NCI-H82 treated with DMSO at 0.1 percent for 48 hours (cell line): ENCODE measurements around the gene EML1.

Experiments
- DNase-seq: peaks from one replicate; lab custom pipeline; 2025; ENCODE audit not compliant: unreplicated experiment; lab: John Stamatoyannopoulos, UW

The EML1 gene

DNA sequence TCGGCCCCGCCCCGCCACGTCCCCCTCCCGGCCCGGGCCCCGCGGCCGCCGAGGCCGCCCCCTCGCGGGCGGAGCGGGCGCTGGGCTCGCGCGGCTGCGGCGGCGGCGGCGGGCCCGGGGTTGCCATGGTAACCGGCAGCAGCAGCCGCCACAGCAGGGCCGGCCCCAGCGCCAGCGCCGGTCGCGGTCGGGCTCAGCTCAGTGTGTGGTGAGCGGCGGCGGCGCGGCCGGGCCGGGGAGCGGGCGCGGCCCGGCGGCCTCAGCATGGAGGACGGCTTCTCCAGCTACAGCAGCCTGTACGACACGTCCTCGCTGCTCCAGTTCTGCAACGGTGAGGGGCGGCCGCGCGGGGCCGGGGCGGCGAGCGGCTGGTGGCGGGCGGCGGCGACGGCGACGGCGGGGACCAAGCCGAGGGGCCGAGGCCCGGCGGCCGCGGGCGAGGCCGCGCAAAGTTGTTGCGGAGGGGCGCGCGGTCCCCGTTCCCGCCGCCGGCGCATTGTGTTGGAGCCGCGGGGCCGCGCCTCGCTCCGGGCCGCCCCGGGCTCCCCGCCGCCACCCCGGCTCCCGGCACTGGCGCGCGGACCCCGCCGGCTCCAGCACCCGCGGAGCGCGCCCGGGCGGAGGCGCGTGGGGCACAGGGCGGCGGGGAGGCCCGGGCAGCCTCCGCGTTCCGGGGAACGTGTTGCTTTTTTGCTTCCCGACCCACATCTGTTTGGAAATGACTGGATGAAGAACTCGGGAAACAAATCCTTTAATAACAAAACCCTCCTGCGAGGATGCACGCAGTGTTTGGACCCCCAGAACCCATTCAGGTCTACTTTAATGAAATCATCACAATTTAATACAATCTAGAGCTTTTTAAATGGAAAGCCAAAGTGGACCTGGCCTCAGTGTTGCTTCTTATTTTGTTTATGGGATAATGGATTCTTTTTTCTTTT is at the start of gene EML1:
EML1 (plus strand) TSS at position 201 of the 938 bp plus-strand sequence; CDS start at position 265, 64 bp downstream.
- peak; percentile 17 for DNase-seq

GRCh38 chr14:99744199-99744872 is 48.9 kb upstream of the EML1 start:
- DNase-seq = no peak

- no peak for DNase-seq
Observed at GRCh38 chr14:99744873-99745224, 48.4 kb upstream of the EML1 start.

DNA sequence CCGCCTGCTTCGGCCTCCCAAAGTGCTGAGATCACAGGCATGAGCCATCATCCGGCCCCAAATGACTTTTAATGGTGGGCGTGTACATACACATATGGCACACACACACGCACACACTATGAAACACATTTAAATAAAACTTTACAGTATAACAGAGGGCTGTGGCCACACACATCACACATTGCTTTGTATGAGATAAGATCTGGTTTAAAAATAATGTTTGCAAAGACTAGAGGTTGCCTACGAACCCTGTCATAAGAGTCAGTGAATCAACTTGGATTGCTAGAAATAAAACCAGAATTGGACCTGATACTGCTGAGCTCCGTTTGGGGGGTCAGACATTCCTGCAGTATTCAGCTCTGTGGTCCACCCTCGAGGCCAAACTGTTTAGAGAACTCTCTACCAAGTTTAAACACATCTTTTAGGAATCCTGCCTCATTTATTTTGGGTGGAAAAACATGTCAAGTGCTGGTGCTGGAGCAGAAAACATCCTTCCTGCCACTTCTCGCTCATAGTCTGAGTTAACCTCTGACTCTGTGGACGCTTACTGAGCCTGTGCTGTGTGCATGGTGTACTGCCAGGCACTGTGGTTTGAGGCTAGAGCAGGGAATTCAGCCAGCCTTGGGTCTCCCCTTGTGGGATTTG is 47.8 kb upstream of the EML1 start:
- DNase-seq = no peak

DNA sequence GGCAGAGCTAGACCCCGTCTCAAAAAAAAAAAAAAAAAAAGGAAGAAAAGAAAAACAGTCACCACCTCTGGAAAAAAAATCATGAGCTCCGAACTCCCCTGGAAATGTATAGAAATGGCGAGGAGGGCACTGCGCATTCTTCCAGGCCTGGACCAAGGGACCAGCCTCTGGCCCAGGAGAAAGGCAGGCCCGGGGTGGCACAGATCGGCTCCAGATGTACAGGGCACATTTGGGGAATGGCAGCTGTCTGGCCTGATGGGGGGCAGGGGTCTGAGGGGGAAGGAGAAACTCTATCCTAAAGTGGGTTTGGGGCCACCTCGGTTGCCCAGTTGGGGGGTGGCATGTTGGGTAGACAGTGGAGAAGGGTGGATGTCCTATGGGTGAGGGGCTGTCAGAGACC is 46.0 kb upstream of the EML1 start:
- DNase-seq = no peak

DNA sequence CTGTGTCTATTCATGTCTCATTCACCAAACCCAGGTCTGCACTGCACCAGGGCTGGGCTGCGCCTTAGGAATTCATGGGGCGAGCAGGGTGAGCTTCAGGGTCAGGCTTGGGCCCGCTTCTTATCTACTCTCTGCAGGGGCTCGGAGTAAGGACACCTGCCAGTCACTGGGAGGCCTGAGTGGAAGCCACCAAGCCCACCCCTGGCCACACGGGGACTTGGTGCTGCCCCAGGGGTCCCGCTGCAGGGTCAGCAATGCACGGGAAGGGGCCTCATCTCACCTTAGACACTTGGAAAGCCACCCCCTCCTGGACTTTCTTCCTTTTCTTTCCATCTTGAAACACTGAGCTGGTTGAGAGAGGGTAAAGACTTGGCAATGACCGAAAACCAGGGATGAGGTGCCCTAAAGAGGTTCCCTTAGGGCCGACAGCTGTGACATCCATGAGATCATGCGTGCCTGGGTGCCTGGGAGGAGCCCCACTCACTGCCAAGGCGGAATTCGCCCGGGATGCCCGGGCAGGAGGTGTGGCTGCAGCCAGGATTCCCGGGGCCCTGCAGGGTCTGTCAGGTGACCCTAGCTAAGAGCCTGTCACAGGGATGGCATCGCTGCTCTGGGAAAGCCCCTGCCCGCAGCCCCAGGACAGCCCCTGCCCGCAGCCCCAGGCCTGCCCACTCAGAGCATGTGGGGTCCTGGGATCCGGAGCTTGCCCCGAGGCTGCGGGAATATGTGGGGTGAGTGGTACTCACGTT is 45.5 kb upstream of the EML1 start:
- DNase-seq = no peak

DNA sequence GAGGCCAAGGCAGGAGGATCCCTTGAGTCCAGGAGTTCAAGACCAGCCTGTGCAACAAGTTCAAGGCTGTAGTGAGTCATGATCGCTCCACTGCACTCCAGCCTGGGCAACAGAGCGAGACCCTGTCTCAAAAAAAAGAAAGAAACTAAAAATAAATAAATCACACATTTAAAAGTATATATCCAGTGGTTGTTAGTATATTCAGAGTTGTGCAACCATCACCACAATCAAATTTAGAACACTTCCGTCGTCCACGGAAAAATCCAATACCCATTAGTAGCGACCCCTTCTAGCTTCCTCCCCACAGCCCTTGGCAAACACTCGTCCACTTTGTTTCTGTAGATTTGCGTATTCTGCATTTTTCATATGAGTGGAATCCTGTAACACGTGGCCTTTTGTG is 44.7 kb upstream of the EML1 start:
- no peak for DNase-seq

- DNase-seq = no peak
Observed at GRCh38 chr14:99749142-99749541, 44.1 kb upstream of the EML1 start.

- no peak for DNase-seq
Observed at GRCh38 chr14:99749763-99750715, 43.2 kb upstream of the EML1 start.

DNA sequence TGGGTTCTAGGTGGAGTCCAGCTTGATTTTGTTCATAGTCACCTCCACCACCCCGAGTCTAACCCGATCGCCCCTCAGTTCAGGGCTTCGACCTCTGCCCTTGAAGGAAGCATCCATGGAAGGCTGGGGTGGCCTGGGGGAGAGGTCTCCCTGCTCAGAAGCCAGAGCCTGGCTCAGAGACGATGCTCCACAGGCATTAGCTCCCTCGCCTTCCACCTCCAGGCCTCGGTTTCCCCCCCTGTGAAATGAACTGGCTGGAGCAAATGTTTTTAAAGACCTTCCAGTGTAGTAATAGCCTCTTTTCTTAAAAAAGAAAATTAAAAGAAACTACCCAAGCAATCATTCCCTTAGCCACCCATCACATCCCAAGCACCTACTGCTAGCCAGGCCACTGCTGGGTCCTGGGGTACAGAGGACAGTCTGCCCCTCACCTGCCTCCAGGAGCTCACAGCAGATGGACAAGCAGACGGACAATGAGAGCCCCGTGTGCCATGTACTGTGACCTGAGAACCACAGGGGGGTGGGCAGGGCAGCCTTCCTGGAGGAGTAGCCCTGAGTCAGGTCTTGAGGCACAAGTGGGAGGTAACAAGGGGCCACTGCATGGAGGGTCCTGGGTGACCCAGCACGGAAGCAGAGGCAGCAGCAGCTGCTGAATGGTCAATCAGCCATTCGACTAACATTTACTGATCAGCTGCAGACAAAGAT is 42.3 kb upstream of the EML1 start:
- no peak for DNase-seq

DNA sequence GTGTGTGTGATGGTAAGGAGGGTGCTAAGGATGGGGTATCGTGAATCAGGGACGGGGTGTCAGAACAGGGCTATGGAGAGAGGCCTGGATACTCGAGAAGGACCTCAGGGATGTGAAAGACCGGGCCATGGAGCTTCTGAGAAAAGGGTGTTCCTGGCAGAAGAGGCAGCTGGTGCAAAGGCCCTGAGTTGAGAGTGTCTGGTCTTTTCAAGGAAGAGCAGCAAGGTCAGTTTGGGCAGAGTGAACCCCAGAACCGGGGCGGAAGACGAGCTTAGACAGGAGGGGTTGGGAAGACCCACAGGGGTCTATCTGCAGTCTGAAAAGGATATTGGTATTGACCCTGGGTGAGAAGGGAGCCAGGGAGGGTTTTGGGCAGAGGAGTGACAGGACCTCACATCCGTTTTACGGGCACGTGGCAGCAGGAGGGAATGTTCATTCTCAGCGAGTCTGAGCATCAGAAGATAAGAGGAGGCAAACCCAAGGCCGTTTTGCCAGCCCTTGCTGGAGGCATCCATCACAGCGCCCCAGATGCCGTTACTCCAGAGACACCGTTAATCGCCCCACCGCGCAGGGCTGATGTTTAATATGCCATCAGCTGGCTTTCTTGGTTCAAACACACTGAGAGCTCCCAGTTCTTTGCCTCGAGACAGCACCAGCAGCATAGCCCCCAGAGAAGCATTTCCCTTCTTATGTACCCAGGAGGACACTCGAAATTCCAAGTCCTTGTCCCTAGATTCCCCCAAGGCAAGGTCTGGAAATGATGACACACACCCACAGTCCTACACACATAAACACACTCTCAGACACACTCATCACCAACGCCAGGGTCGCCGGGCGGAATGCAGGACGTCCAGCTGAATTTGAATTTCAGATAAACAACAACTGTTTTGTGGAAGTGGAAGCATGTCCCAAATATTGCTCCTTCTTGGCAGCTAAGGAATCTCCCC is 41.4 kb upstream of the EML1 start:
- no peak for DNase-seq

GRCh38 chr14:99752486-99753121 is 40.6 kb upstream of the EML1 start:
- DNase-seq = no peak

GRCh38 chr14:99753225-99754140 is 39.7 kb upstream of the EML1 start:
- DNase-seq = no peak

DNA sequence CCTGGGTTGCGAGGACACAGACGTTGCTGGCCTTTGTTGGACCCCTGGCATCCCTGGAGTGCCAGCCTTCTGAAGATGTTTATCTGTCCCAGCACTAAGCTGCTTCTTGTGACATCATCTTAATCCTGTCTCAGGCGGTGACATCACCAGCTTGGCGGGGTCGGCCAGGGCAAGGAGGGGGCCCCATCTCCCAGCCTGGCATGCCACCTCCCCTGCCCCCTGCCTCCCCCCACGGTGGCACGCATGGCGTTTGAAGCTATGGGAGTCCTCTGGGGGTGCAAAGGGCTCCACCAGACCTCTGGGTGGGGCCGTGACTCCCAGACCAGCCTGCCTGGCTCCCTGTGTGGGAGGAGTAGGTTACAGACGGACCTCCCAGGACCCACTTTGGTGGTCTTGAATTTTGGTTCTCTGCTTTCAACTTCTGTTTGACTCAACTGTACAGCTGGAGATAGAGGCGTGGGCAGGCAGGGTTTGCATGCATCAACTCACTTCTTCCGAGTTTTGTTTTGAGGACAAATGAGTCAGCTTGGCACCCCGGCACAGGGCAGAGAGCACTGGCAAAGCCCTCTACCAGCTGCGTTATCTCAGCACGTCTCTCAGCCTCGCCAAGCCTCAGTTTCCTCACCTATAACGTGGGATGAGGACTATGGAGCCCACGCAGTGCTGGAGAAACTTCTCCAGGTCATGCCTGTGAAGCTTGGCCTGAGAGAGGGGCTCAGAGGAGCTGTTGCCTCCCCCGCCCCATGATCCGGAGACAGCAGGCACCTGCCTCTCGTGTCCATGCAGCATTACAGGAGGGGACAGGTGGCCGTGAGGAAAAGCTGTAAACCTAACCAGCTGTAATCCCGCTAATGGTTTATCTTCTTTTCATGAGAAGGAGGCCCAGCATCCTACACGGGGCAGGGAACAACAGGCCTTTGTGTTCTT is 38.8 kb upstream of the EML1 start:
- DNase-seq = peak; percentile 52

DNA sequence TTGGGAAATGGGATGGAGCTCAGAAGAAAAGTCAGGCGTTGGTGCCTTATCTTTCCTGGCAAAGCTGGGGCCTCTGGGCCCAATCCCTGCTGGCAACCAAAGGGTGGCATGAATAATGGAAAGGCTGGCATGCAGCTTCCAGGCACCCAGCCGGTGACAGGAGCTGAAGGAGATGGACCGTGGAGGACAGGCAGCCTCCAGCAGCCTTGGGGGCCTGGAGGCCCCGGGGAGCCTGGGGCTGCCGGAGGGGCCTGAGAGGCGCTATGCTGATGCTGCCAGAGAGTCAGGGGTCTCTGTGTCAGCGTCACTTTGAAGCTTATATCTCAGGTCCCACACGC is 38.2 kb upstream of the EML1 start:
- no peak for DNase-seq
